HCT116 (cell line): ENCODE measurements around the gene ZNF282. TPM values are rescaled to one million over a fixed set of nuclear protein-coding genes. Genes with fewer than 3 reads are reported as not detected.

Experiments used
- ATAC-seq: fragments of 200-7000 bp; cut with Tn5 transposase; 2 replicates; pipeline ENCODE4 v1.9.1; 2020; ENCODE audit warnings: mild to moderate bottlenecking, moderate library complexity
- BruUV-seq: library from RNA; stranded (reverse); fragments of 400-500 nt; replicated peaks from 2 replicates; lab custom pipeline; 2021; lab: Mats Ljungman, UMichigan
- CTCF ChIA-PET: fragments of 300-600 bp; sonication (Branson Sonifier 250); formaldehyde crosslinking; loops from one replicate; lab custom pipeline; 2021; ENCODE audit warnings: antibody characterized with exemption; lab: Charles Lee
- POLR2A ChIA-PET: fragments of 300-600, 350-600 bp; sonication (Branson Sonifier 250); formaldehyde crosslinking; loops from one replicate; lab custom pipeline; 2021; ENCODE audit warnings: antibody characterized with exemption; lab: Charles Lee
- RAD21 ChIA-PET, 2 experiments: fragments of 300-600 bp; sonication (Branson Sonifier 250); formaldehyde crosslinking; loops; one replicate each; lab custom pipeline; 2023; ENCODE audit warnings: low total read pairs in 2 of 2; ENCODE audit not compliant: uncharacterized antibody in 2 of 2, unreplicated experiment in 2 of 2, low non-redundant PET in 1 of 2; lab: Charles Lee
- DNase-seq: peaks from one replicate; pipeline ENCODE4 v3.0.0-alpha.2; 2010; ENCODE audit warnings: low read depth, low spot score
- H2AFZ ChIP-seq: fragments of 200-600 bp; shearing (Covaris generic), sonication (generic); 2 replicates; pipeline ENCODE4 v1.6.1; 2017; ENCODE audit warnings: low read depth, mixed run types, mixed read lengths, antibody characterized with exemption, low read length; ENCODE audit not compliant: poor library complexity, severe bottlenecking
- H3K27ac ChIP-seq: 2 replicates; pipeline ENCODE4 v1.5.1; 2012; ENCODE audit warnings: low read depth, low read length
- H3K27me3 ChIP-seq: fragments of 200-600 bp; sonication (generic); 2 replicates; pipeline ENCODE4 v1.6.1; 2016; ENCODE audit warnings: mixed run types, low read length, mixed read lengths; ENCODE audit not compliant: insufficient read depth
- H3K36me3 ChIP-seq, 2 experiments: fragments of 200-500 bp in 1 of 2; fragments of 200-600 bp in 1 of 2; sonication (Bioruptor generic) in 1 of 2; sonication (generic) in 1 of 2; 2 replicates each; pipeline versions ENCODE4 v1.5.1 to v1.6.1; 2014 to 2016; ENCODE audit warnings: low read length in 2 of 2, inconsistent platforms in 1 of 2, mixed read lengths in 1 of 2, mixed run types in 1 of 2; ENCODE audit not compliant: insufficient read depth in 2 of 2, control insufficient read depth in 1 of 2
- H3K4me1 ChIP-seq, 2 experiments: fragments of 200-600 bp in 1 of 2; sonication (generic) in 1 of 2; 2 replicates each; pipeline versions ENCODE4 v1.5.1 to v1.6.1; 2012 to 2017; ENCODE audit warnings: low read length in 2 of 2, inconsistent platforms in 1 of 2, mild to moderate bottlenecking in 1 of 2, mixed read lengths in 1 of 2, mixed run types in 1 of 2, moderate library complexity in 1 of 2; ENCODE audit not compliant: insufficient read depth in 2 of 2, control insufficient read depth in 1 of 2
- H3K4me2 ChIP-seq: fragments of 200-600 bp; sonication (generic); 2 replicates; pipeline ENCODE4 v1.6.1; 2017; ENCODE audit warnings: mixed run types, low read length, mixed read lengths
- H3K4me3 ChIP-seq, 2 experiments: fragments of 200-600 bp in 1 of 2; sonication (generic) in 1 of 2; replicated peaks in 1 of 2; 2 replicates each; pipeline ENCODE4 v1.5.1; 2011 to 2016; ENCODE audit warnings: low read length in 2 of 2, control low read depth in 1 of 2, low read depth in 1 of 2, mild to moderate bottlenecking in 1 of 2, mixed read lengths in 1 of 2, mixed run types in 1 of 2
- H3K79me2 ChIP-seq: fragments of 200-600 bp; sonication (generic); 2 replicates; pipeline ENCODE4 v1.6.1; 2017; ENCODE audit warnings: mild to moderate bottlenecking, mixed run types, low read length, moderate library complexity, mixed read lengths; ENCODE audit not compliant: insufficient read depth
- H3K9ac ChIP-seq: fragments of 200-600 bp; sonication (generic); 2 replicates; pipeline ENCODE4 v1.6.1; 2016; ENCODE audit warnings: low read length, mixed read lengths
- H3K9me2 ChIP-seq: fragments of 200-600 bp; sonication (generic), shearing (Covaris generic); 2 replicates; pipeline ENCODE4 v1.6.1; 2017; ENCODE audit warnings: mixed run types, mild to moderate bottlenecking, moderate library complexity; ENCODE audit not compliant: insufficient read depth
- H3K9me3 ChIP-seq, 2 experiments: fragments of 200-500 bp in 1 of 2; fragments of 200-600 bp in 1 of 2; sonication (Bioruptor generic) in 1 of 2; sonication (generic) in 1 of 2; 2 replicates each; pipeline ENCODE4 v1.6.1; 2014 to 2017; ENCODE audit warnings: low read length in 2 of 2, mixed read lengths in 2 of 2, inconsistent platforms in 1 of 2, low read depth in 1 of 2, mild to moderate bottlenecking in 1 of 2, mixed run types in 1 of 2, moderate library complexity in 1 of 2; ENCODE audit not compliant: control insufficient read depth in 1 of 2, insufficient read depth in 1 of 2
- H4K20me1 ChIP-seq: fragments of 200-600 bp; sonication (generic), shearing (Covaris generic); 2 replicates; pipeline ENCODE4 v1.6.1; 2017; ENCODE audit warnings: mixed run types, mild to moderate bottlenecking, moderate library complexity; ENCODE audit not compliant: insufficient read depth
- ATF3 ChIP-seq: IDR thresholded peaks from 2 replicates; pipeline ENCODE4 v1.6.1; 2012
- CBX3 ChIP-seq: IDR thresholded peaks from 2 replicates; pipeline ENCODE4 v1.6.1; 2012; ENCODE audit warnings: low read depth
- CEBPB ChIP-seq: IDR thresholded peaks from 2 replicates; pipeline ENCODE4 v1.6.1; 2012; ENCODE audit warnings: low read depth
- EGR1 ChIP-seq: IDR thresholded peaks from 2 replicates; pipeline ENCODE4 v1.6.1; 2012; ENCODE audit warnings: low read depth
- ELF1 ChIP-seq: IDR thresholded peaks from 2 replicates; pipeline ENCODE4 v1.6.1; 2012; ENCODE audit warnings: low read depth, borderline replicate concordance
- EZH2 ChIP-seq: fragments of 200-600 bp; sonication (generic); IDR thresholded peaks from 2 replicates; pipeline ENCODE4 v1.6.1; 2017; ENCODE audit warnings: antibody characterized with exemption, mixed run types
- EZH2phosphoT487 ChIP-seq: fragments of 200-600 bp; IDR thresholded peaks from 2 replicates; pipeline ENCODE4 v1.6.1; 2018; ENCODE audit warnings: antibody characterized with exemption, borderline replicate concordance
- FOSL1 ChIP-seq: IDR thresholded peaks from 2 replicates; pipeline ENCODE4 v1.6.1; 2012; ENCODE audit warnings: low read depth
- JUND ChIP-seq: IDR thresholded peaks from 2 replicates; pipeline ENCODE4 v1.6.1; 2012
- POLR2A ChIP-seq: IDR thresholded peaks from 2 replicates; pipeline ENCODE4 v1.7.0; 2011; ENCODE audit warnings: borderline replicate concordance; ENCODE audit not compliant: insufficient read depth, insufficient read length; ENCODE audit errors: extremely low read depth
- POLR2AphosphoS5 ChIP-seq: IDR thresholded peaks from 2 replicates; pipeline ENCODE4 v1.6.1; 2011; ENCODE audit warnings: mild to moderate bottlenecking, low read depth, low read length, moderate library complexity
- REST ChIP-seq: IDR thresholded peaks from 2 replicates; pipeline ENCODE4 v1.6.1; 2012; ENCODE audit warnings: low read depth
- SIN3A ChIP-seq: IDR thresholded peaks from 2 replicates; pipeline ENCODE4 v1.6.1; 2012; ENCODE audit warnings: low read depth
- SP1 ChIP-seq: IDR thresholded peaks from 2 replicates; pipeline ENCODE4 v1.6.1; 2012; ENCODE audit warnings: low read depth
- TCF7L2 ChIP-seq: IDR thresholded peaks from 2 replicates; pipeline ENCODE4 v1.7.0; 2011; ENCODE audit warnings: borderline replicate concordance, inconsistent platforms; ENCODE audit not compliant: insufficient read depth, insufficient read length; ENCODE audit errors: extremely low read depth
- ZFX ChIP-seq: fragments of 450-650 bp; IDR thresholded peaks from 2 replicates; pipeline ENCODE4 v1.6.1; 2017
- intact Hi-C: fragments of 100-400 bp; cut with micrococcal nuclease; formaldehyde crosslinking; loops from 2 replicates; pipeline ENCODE4 v1.10.0; 2022
- total RNA-seq: library from RNA; stranded (reverse); gene quantifications from one replicate; pipeline ENCODE4 v1.2.1, GENCODE V29; 2021; ENCODE audit not compliant: unreplicated experiment
- TF ChIP-seq, protein P1 (sequence below): IDR thresholded peaks from 2 replicates; pipeline ENCODE4 v1.6.1; 2011; ENCODE audit warnings: mild to moderate bottlenecking, low read length, moderate library complexity; ENCODE audit not compliant: insufficient replicate concordance; ENCODE audit errors: extremely low read depth

Gene ZNF282
- total RNA-seq, 1 experiment from 2014 or later = 30.4 TPM

DNA sequence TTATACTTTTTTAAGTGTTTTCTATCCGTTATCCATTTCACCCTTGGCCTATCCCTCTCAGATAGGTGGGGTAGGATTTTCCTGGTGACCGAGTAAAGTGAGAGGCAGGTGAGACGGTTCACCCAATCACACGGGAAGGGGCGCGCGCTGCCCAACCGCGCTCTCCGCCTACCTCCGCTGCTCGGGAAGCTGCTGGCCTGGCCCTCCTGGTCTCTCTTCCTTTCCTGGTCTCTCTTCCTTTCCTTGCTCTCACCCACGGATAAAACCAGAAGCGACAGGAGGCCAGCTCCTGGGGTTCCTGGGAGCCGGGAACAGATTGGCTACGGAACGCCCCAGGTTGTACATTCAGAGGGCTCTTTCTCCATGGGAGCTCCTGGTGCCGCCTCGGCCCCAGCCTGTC is 29.8 kb downstream of the ZNF282 start:
- no peaks in the 10 kb centered on the region for H3K9me2 ChIP-seq
- intact Hi-C loops = no loop called here
- TF ChIP-seq ATF3 (no peak), SIN3A (no peak), FOSL1 (no peak), JUND (no peak), CEBPB (no peak)
- H3K36me3 ChIP-seq = peaks cover 10 to 24% of the 10 kb centered on the region in 2 experiments; a peak in 3 of 4 replicates
- no peaks in the 10 kb centered on the region for H4K20me1 ChIP-seq
- no peak overlapping the region for H3K4me3 ChIP-seq
- no TSS peak for BruUV-seq
- H3K27me3 ChIP-seq = no peaks in the 10 kb centered on the region
- no peak overlapping the region for H3K27ac ChIP-seq
- CTCF ChIA-PET = no interaction called here
- H2AFZ ChIP-seq = no peak overlapping the region
- H3K9me3 ChIP-seq = no peaks in the 10 kb centered on the region
- no peak for DNase-seq
- no peak overlapping the region for H3K9ac ChIP-seq
- POLR2A ChIA-PET = no interaction called here
- H3K4me1 ChIP-seq = no peaks in the 10 kb centered on the region
- no peaks in the 10 kb centered on the region for H3K79me2 ChIP-seq
- RAD21 ChIA-PET = no interaction called here
- ATAC-seq = no peak
- H3K4me2 ChIP-seq = no peak overlapping the region

- Histone ChIP-seq H3K36me3 (peaks cover 6 to 20% of the 10 kb centered on the region in 2 experiments; a peak in 3 of 4 replicates), H3K27ac (no peak overlapping the region), H3K9me2 (no peaks in the 10 kb centered on the region), H4K20me1 (no peaks in the 10 kb centered on the region), H3K4me3 (no peak overlapping the region), H3K9me3 (no peaks in the 10 kb centered on the region), H3K79me2 (no peaks in the 10 kb centered on the region), H3K27me3 (no peaks in the 10 kb centered on the region), H3K9ac (no peak overlapping the region), H3K4me2 (no peak overlapping the region), H2AFZ (no peak overlapping the region), H3K4me1 (no peaks in the 10 kb centered on the region)
- ATAC-seq = no peak
- no TSS peak for BruUV-seq
- ChIA-PET RAD21 (no interaction called here), CTCF (no interaction called here), POLR2A (no interaction called here)
- intact Hi-C loops = no loop called here
- no peak for DNase-seq
- TF ChIP-seq EZH2phosphoT487 (no peak), ZFX (no peak), POLR2AphosphoS5 (no peak), CBX3 (no peak), CEBPB (no peak), ATF3 (no peak), SIN3A (no peak), TCF7L2 (no peak), EGR1 (no peak), REST (no peak), EZH2 (no peak), ELF1 (no peak), POLR2A (no peak), SP1 (no peak)
- TF ChIP-seq, protein P1, sequence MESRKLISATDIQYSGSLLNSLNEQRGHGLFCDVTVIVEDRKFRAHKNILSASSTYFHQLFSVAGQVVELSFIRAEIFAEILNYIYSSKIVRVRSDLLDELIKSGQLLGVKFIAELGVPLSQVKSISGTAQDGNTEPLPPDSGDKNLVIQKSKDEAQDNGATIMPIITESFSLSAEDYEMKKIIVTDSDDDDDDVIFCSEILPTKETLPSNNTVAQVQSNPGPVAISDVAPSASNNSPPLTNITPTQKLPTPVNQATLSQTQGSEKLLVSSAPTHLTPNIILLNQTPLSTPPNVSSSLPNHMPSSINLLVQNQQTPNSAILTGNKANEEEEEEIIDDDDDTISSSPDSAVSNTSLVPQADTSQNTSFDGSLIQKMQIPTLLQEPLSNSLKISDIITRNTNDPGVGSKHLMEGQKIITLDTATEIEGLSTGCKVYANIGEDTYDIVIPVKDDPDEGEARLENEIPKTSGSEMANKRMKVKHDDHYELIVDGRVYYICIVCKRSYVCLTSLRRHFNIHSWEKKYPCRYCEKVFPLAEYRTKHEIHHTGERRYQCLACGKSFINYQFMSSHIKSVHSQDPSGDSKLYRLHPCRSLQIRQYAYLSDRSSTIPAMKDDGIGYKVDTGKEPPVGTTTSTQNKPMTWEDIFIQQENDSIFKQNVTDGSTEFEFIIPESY = no peak
Measured at GRCh38 chr7:149225656-149226055, 30.3 kb downstream of the ZNF282 start.
